ENCODE measurements around the gene FAM185A.
"Not testable (repeated sequence)": the region's sequence is repeated elsewhere in the genome, so short reads cannot be mapped to it uniquely, and the experiment has no call there.

GRCh38 chr7:102718491-102718890 is 30.3 kb upstream of the FAM185A start:
- not testable (repeated sequence) for TF ChIP-seq CTCF (IDR thresholded peaks at IDR 0.05); EZH2 (IDR thresholded peaks at IDR 0.05; ENCODE audit: borderline replicate concordance, insufficient read depth, low read depth, low read length, poor library complexity, severe bottlenecking)
